GM12878 (cell line): Measurements from ENCODE around the gene IGF2BP1. TPM values are rescaled to one million over a fixed set of nuclear protein-coding genes. Genes with fewer than 3 reads are reported as not detected.

Experiments
- ATAC-seq: fragments of 200-7000 bp; cut with Tn5 transposase; 3 replicates; pipeline ENCODE4 v1.9.1; 2020; ENCODE audit warnings: mild to moderate bottlenecking, moderate library complexity
- BruUV-seq: library from RNA; stranded (reverse); fragments of 400-500 nt; replicated peaks from 2 replicates; lab custom pipeline; 2021; lab: Mats Ljungman, UMichigan
- CTCF ChIA-PET: fragments of 300-600 bp; sonication (Branson Sonifier 250); formaldehyde crosslinking; extraction: SDS; loops from one replicate; lab custom pipeline; 2021; ENCODE audit warnings: inconsistent platforms; lab: Yijun Ruan, JAX
- POLR2A ChIA-PET: fragments of 350-600 bp; formaldehyde crosslinking; extraction: SDS; loops from one replicate; lab custom pipeline; 2021; ENCODE audit warnings: inconsistent platforms; lab: Charles Lee
- RAD21 ChIA-PET: fragments of 300-600 bp; sonication (Branson Sonifier 250); formaldehyde crosslinking; loops from one replicate; lab custom pipeline; 2023; ENCODE audit warnings: antibody characterized with exemption; ENCODE audit not compliant: unreplicated experiment; lab: Charles Lee
- SMC1A ChIA-PET: fragments of 300-600 bp; sonication (Branson Sonifier 250); formaldehyde crosslinking; loops from one replicate; lab custom pipeline; 2023; ENCODE audit not compliant: unreplicated experiment, uncharacterized antibody; lab: Charles Lee
- DNase-seq: peaks from one replicate; pipeline ENCODE4 v3.0.0-alpha.2; 2011; ENCODE audit warnings: low read depth, low spot score
- FAIRE-seq: peaks from 3 replicates; lab custom pipeline; 2011; peaks lifted over from hg19 to GRCh38; lab: Jason Lieb, UNC
- H2AFZ ChIP-seq: 2 replicates; pipeline ENCODE4 v1.6.0; 2011; ENCODE audit warnings: low read depth, low read length, control low read depth; ENCODE audit not compliant: control insufficient read depth
- H3K27ac ChIP-seq: 2 replicates; pipeline ENCODE4 v1.5.1; 2011; ENCODE audit warnings: control low read depth; ENCODE audit not compliant: control insufficient read depth, insufficient read depth
- H3K27me3 ChIP-seq, 2 experiments: replicated peaks in 1 of 2; 2 replicates each; pipeline versions ENCODE4 v1.6.0 to v1.6.1; 2011; ENCODE audit warnings: low read length in 1 of 2; ENCODE audit not compliant: control insufficient read depth in 2 of 2, insufficient read depth in 2 of 2
- H3K36me3 ChIP-seq, 2 experiments: 2 replicates each; pipeline ENCODE4 v1.5.1; 2011; ENCODE audit warnings: low read length in 1 of 2; ENCODE audit not compliant: control insufficient read depth in 2 of 2, insufficient read depth in 2 of 2
- H3K4me1 ChIP-seq: 2 replicates; pipeline ENCODE4 v1.6.1; 2011; ENCODE audit warnings: mild to moderate bottlenecking, low read length, moderate library complexity, mixed read lengths; ENCODE audit not compliant: control insufficient read depth, insufficient read depth
- H3K4me2 ChIP-seq: 2 replicates; pipeline ENCODE4 v1.6.0; 2011; ENCODE audit warnings: control low read depth; ENCODE audit not compliant: control insufficient read depth, insufficient read depth
- H3K4me3 ChIP-seq: fragments of 200-600 bp; sonication (generic); 2 replicates; pipeline ENCODE4 v1.5.1; 2016
- H3K79me2 ChIP-seq: 2 replicates; pipeline ENCODE4 v1.6.0; 2011; ENCODE audit warnings: low read length; ENCODE audit not compliant: control insufficient read depth, insufficient read depth
- H3K9ac ChIP-seq: 2 replicates; pipeline ENCODE4 v1.8.0; 2011; ENCODE audit warnings: low read length, control low read depth, mixed read lengths; ENCODE audit not compliant: control insufficient read depth, insufficient read depth
- H3K9me3 ChIP-seq: replicated peaks from 3 replicates; pipeline ENCODE4 v1.5.1; 2011; ENCODE audit warnings: mild to moderate bottlenecking, low read length; ENCODE audit not compliant: control insufficient read depth, insufficient read depth
- H4K20me1 ChIP-seq: 2 replicates; pipeline ENCODE4 v1.6.0; 2011; ENCODE audit not compliant: control insufficient read depth, insufficient read depth
- CEBPB ChIP-seq, 2 experiments: fragments of 150-350 bp in 1 of 2; IDR thresholded peaks; 2 replicates each; pipeline ENCODE4 v1.6.1; 2012 to 2014; ENCODE audit warnings: low read depth in 2 of 2, low read length in 2 of 2, borderline replicate concordance in 1 of 2, inconsistent platforms in 1 of 2
- FOXK2 ChIP-seq: fragments of 450-650 bp; IDR thresholded peaks from 2 replicates; pipeline ENCODE4 v1.6.1; 2017; ENCODE audit warnings: mild to moderate bottlenecking, moderate library complexity
- RFX5 ChIP-seq: IDR thresholded peaks from 2 replicates; pipeline ENCODE4 v1.6.1; 2011; ENCODE audit warnings: low read depth, low read length, improper control_type of control experiment
- SREBF1 ChIP-seq: IDR thresholded peaks from 2 replicates; pipeline ENCODE4 v1.6.1; 2012; ENCODE audit warnings: mild to moderate bottlenecking, low read length
- WGBS: methylation state at CpG from one replicate; pipeline ENCODE4 v1.1.6; 2016; ENCODE audit warnings: low lambda C conversion rate; ENCODE audit not compliant: insufficient replicate concordance, insufficient coverage; ENCODE audit errors: missing lambda C conversion rate; 5-methylcytosine and 5-hydroxymethylcytosine counted together
- in situ Hi-C: fragments of 300-500 bp; cut with MboI; formaldehyde crosslinking; loops from 9 replicates; pipeline ENCODE4 v1.14.3; 2018; ENCODE audit warnings: mixed read lengths
- intact Hi-C: fragments of 100-400 bp; cut with micrococcal nuclease; formaldehyde crosslinking; loops from one replicate; pipeline ENCODE4 v1.14.2; 2022; ENCODE audit not compliant: unreplicated experiment
- polyA plus RNA-seq, 11 experiments: library from polyadenylated mRNA; depleted of rRNA in 4 of 11; unstranded in 6 of 11; stranded (reverse) in 5 of 11; fragments of >200 nt; fragmentation: Nextera tagmentation in 4 of 11; fragmentation: Illumina TruSeq in 1 of 11; extraction: Ambion mirVana in 4 of 11; extraction: Trizol in 1 of 11; gene quantifications; 1 replicate in 1 of 11; 2 replicates in 10 of 11; pipeline versions ENCODE4 v1.2.1 to v1.2.3, GENCODE V29; 2011 to 2016; ENCODE audit warnings: inconsistent platforms in 2 of 11, missing spikeins in 2 of 11, low read depth in 1 of 11
- total RNA-seq, 4 experiments: library from RNA; depleted of rRNA in 3 of 4; stranded (reverse); fragments of >200 nt in 3 of 4; fragmentation: Illumina TruSeq in 1 of 4; extraction: Trizol in 1 of 4; gene quantifications; 2 replicates each; pipeline versions ENCODE4 v1.2.1 to v1.2.3, GENCODE V29; 2013 to 2021

IGF2BP1 gene
- total and polyA plus RNA-seq, 10 of the 15 experiments (the other 5 are each of a cell fraction or from before 2014, with no cell fraction given), result 0.04 to 2.4 (median 0.13) TPM; not detected in 1

DNA sequence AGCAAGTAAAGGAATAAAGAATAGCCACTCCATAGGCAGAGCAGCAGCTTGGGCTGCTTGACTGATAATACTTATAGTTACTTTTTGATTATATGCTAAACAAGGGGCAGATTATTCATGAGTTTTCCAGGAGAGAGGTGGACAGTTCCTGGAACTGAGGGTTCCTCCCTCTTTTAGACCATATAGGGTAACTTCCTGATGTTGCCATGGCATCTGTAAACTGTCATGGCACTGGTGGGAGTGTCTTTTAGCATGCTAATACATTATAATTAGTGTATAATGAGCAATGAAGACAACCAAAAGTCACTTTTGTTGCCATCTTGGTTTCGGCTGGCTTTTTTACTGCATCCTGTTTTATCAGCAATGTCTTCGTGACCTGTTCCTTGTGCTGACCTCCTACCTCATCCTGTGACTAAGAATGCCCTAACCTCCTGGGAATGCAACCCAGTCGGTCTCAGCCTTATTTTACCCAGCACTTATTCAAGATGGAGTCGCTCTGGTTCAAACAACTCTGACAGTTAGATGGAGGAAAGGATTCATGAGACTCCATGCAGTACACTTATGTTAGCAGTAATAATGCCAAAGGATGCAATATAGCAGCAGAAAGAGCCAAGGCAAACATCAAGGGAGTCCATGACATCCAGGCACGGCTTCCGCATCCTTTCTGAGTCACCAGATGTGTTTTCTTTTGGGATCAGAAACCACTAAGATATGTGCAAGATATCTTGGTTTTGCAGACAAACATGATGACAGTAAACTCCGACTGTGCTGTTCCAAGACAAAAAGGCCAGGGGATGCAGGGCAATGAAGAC lies 79.6 kb downstream of the IGF2BP1 start (continued):
- TF ChIP-seq RFX5 (no peak), FOXK2 (no peak)

DNA sequence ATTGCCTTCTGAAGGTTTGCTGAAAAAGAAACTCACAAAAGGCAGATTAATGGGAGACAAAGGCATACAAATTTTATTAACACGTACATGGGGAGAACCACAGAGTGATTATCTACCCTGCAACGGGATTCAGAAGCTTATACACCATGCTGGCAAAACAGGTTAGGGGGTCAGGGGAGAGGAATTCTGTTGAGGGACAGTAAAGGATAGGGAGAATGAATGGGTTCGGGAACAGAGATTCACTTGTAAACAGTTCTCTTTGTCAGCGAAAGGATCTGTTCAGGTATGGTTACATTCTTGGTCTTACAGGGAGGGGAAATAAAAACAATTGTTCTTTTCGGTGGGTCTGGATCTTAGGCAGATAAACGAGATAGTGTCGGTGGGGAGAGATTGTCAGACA lies 81.1 kb downstream of the IGF2BP1 start:
- in situ Hi-C loops, result no loop called here
- no peak for FAIRE-seq

More for the DNA sequence above, 81.1 kb downstream of the IGF2BP1 start:
- Histone ChIP-seq H2AFZ (no peak overlapping the region), H3K79me2 (no peaks in the 10 kb centered on the region), H3K9ac (no peak overlapping the region), H3K9me3 (no peaks in the 10 kb centered on the region), H3K4me3 (no peak overlapping the region), H3K27ac (no peak overlapping the region), H3K36me3 (no peaks in the 10 kb centered on the region), H3K4me1 (no peaks in the 10 kb centered on the region), H4K20me1 (no peaks in the 10 kb centered on the region), H3K4me2 (no peak overlapping the region), H3K27me3 (no peaks in the 10 kb centered on the region; a peak in 1 of 4 replicates)
- ChIA-PET RAD21 (no interaction called here), CTCF (no interaction called here), POLR2A (no interaction called here), SMC1A (no interaction called here)
- WGBS, result 42% methylated on average over 7 of the region's 7 CpGs
- DNase-seq (no peak), ATAC-seq (no peak)
- intact Hi-C loops, result no loop called here
- TF ChIP-seq CEBPB (IDR thresholded peaks at IDR 0.05; ENCODE audit: borderline replicate concordance in 1 of 2, low read depth in 2 of 2, low read length in 2 of 2), result no peak
- TF ChIP-seq SREBF1, result no peak
- no TSS peak for BruUV-seq
